PC-3 (cell line): ENCODE measurements around the gene VRK3.

ENCODE experiments used
- EZH2 ChIP-seq: fragments of 300-600 bp; sonication (generic); IDR thresholded peaks from one replicate; pipeline ENCODE4 v1.6.1; 2017; ENCODE audit warnings: antibody characterized with exemption, mild to moderate bottlenecking, low read length; ENCODE audit not compliant: unreplicated experiment
- EZH2phosphoT487 ChIP-seq: fragments of 300-600 bp; sonication (generic); IDR thresholded peaks from 2 replicates; pipeline ENCODE4 v1.6.1; 2018; ENCODE audit warnings: mild to moderate bottlenecking, antibody characterized with exemption, low read length, borderline replicate concordance
- TF ChIP-seq, protein P1 (sequence below): fragments of 300-600 bp; sonication (generic); conservative IDR thresholded peaks from 2 replicates; pipeline ENCODE4 v1.5.1; 2017; ENCODE audit warnings: antibody characterized with exemption, low read depth, mild to moderate bottlenecking, low read length

DNA sequence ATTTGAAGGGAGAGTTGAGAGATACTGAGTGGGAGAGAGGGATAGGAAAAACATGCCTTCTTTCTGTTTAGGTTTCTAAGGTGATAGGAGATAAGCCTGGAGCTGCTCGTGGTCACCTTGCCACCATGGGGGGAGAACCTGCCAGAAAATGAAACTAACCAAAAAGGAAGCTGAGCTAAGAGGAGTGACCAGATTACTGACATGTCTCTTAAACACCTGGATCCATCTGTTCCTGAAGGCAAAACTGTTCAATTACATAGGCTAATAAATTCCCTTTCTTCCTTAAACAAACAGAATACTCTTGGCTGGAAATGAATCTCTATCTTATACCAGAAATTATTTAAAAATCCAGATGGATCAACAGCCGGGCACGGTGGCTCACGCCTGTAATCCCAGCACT lies 27.9 kb upstream of the VRK3 start:
- TF ChIP-seq, protein P1, sequence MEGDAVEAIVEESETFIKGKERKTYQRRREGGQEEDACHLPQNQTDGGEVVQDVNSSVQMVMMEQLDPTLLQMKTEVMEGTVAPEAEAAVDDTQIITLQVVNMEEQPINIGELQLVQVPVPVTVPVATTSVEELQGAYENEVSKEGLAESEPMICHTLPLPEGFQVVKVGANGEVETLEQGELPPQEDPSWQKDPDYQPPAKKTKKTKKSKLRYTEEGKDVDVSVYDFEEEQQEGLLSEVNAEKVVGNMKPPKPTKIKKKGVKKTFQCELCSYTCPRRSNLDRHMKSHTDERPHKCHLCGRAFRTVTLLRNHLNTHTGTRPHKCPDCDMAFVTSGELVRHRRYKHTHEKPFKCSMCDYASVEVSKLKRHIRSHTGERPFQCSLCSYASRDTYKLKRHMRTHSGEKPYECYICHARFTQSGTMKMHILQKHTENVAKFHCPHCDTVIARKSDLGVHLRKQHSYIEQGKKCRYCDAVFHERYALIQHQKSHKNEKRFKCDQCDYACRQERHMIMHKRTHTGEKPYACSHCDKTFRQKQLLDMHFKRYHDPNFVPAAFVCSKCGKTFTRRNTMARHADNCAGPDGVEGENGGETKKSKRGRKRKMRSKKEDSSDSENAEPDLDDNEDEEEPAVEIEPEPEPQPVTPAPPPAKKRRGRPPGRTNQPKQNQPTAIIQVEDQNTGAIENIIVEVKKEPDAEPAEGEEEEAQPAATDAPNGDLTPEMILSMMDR = no peak
- TF ChIP-seq EZH2 (no peak), EZH2phosphoT487 (no peak)
